ENCODE results near the gene BST2. TPM values are rescaled to one million over a fixed set of nuclear protein-coding genes. Genes with fewer than 3 reads are reported as not detected.

BST2 gene
- total RNA-seq, 3 donors from 2014 or later, result 9.7 to 72.6 (median 28.2) TPM

DNA sequence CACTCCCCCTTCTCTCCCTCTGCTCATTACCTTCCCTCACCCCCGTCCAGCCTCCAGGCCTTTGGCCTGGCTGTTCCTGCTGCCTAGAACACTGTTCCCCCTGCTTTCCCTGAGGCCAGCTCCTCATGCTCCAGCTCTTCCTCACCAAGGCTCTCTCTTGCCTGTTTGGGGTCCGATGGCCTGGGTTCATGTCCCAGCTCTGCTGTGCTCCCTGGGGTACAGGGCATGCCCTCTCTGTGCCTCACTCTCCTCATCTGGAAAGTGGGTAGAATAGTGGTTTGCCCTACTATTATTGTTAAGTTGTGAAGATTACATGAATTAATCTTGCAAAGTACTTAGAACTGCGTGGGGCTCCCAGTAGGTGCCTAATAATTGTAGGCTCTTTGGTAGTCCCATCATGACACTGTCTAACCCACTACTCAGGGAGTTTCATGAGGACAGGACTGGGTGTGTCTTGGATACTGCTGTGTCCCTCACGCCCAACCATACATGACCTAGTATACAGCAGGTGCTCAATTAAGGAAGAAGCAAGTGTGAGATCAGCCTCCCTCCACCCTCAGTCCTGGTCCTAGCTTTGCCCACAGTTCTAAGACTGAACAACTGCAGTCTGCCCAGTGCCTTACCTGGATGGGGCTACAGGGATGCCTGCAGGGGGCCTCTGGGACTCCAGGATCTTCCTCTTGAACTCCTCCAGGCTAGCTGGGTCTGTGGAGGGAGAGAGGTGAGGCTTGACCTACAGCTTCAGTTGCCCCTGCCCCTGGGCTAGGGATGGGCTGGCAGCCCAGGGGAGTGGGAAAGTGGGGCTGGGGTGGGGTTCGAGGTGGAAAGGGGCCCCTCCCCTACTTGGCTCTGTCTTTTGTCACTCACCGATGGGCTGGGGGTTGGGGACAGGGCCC lies 45.3 kb downstream of the BST2 start:
- ATAC-seq, result no peak
- Histone ChIP-seq H3K36me3 (ENCODE audit: low read depth) (no peaks in the 10 kb centered on the region), H3K9me3 (no peaks in the 10 kb centered on the region), H3K4me3 (no peak overlapping the region), H3K4me1 (ENCODE audit: low read depth) (no peaks in the 10 kb centered on the region)
- intact Hi-C loops (cut with DNase I, micrococcal nuclease), result no loop called here
- TF ChIP-seq, protein P1, sequence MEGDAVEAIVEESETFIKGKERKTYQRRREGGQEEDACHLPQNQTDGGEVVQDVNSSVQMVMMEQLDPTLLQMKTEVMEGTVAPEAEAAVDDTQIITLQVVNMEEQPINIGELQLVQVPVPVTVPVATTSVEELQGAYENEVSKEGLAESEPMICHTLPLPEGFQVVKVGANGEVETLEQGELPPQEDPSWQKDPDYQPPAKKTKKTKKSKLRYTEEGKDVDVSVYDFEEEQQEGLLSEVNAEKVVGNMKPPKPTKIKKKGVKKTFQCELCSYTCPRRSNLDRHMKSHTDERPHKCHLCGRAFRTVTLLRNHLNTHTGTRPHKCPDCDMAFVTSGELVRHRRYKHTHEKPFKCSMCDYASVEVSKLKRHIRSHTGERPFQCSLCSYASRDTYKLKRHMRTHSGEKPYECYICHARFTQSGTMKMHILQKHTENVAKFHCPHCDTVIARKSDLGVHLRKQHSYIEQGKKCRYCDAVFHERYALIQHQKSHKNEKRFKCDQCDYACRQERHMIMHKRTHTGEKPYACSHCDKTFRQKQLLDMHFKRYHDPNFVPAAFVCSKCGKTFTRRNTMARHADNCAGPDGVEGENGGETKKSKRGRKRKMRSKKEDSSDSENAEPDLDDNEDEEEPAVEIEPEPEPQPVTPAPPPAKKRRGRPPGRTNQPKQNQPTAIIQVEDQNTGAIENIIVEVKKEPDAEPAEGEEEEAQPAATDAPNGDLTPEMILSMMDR (IDR thresholded peaks at IDR 0.05), result no peak
- DNase-seq, result no peak

DNA sequence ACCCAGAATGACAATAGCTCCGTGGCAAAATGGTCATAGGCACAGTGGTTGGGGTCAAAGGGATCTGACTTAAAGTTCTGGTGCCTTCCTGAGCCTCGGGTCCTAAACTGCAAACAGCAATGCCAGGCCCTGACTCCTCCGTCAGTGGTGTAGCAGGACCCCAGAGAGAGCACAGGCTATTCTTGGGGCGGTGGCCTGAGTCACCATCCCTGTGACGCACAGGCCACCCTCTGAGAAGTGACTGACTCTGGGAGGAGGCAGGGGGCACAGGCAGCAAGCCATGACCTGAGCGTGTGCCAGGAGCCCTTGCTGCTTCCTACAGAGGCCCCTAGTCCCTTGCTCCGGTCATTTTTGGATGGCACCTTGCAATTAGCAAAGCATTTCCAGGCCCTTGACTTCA lies 47.0 kb downstream of the BST2 start:
- intact Hi-C loops (cut with DNase I, micrococcal nuclease), result no loop called here
- Histone ChIP-seq H3K4me3 (no peak overlapping the region), H3K36me3 (ENCODE audit: low read depth) (no peaks in the 10 kb centered on the region), H3K4me1 (ENCODE audit: low read depth) (no peaks in the 10 kb centered on the region), H3K9me3 (no peaks in the 10 kb centered on the region)
- ATAC-seq, result no peak
- TF ChIP-seq, protein P1 (IDR thresholded peaks at IDR 0.05), result no peak
- no peak for DNase-seq

DNA sequence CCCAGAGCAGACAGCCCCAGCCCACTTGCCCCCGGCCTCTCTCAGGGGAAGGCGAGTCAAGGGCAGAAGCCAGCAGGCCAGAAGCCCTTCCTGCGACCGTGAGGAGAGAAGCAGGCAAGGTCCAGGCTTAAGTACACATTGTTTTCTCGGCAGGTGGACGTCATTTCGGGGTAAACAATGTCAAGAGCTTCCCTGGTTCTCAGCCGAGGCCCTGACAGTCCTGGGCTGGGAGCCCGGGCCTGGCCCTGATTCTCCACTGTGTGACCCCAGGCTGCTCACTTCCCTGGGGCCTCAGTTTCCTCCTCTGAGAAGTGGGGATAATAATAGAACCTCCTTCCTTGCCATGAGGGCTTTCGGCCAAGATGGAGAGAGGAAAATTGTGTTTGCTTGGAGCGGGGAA lies 47.7 kb downstream of the BST2 start:
- H3K4me3 ChIP-seq, result no peak overlapping the region
- ATAC-seq (no peak), DNase-seq (no peak)
- no peaks in the 10 kb centered on the region for H3K9me3 ChIP-seq
- H3K36me3 ChIP-seq (ENCODE audit: low read depth), result no peaks in the 10 kb centered on the region
- TF ChIP-seq, protein P1 (IDR thresholded peaks at IDR 0.05), result no peak
- intact Hi-C loops (cut with DNase I, micrococcal nuclease), result no loop called here
- H3K4me1 ChIP-seq (ENCODE audit: low read depth), result no peaks in the 10 kb centered on the region

DNA sequence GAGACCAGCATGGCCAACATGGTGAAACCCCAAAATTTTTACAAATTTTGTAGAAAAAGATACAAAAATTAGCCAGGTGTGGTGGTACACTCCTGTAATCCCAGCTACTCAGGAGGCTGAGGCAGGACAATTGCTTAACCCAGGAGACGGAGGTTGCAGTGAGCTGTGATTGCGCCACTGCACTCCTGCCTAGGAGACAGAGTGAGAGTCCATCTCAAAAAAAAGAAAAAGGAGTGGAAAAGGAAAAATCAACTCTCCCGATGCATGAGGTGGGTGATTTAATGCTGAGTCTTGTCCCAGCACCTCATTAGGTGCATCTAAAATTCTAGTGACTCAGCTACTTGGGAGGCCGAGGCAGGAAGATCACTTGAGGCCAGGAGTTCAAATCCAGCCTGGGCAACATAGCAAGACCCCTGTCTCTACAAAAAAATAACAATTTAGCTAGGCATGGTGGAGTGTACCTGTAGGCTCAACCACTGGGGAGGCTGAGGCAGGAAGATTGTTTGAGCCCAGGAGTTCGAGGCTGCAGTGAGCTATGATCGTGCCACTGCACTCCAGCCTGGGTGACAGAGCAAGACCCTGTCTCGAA lies 48.3 kb downstream of the BST2 start:
- Histone ChIP-seq H3K9me3 (no peaks in the 10 kb centered on the region), H3K4me3 (no peak overlapping the region), H3K36me3 (ENCODE audit: low read depth) (no peaks in the 10 kb centered on the region), H3K4me1 (ENCODE audit: low read depth) (no peaks in the 10 kb centered on the region)
- ATAC-seq (no peak), DNase-seq (no peak)
- TF ChIP-seq, protein P1 (IDR thresholded peaks at IDR 0.05), result no peak
- intact Hi-C loops (cut with DNase I, micrococcal nuclease), result no loop called here

DNA sequence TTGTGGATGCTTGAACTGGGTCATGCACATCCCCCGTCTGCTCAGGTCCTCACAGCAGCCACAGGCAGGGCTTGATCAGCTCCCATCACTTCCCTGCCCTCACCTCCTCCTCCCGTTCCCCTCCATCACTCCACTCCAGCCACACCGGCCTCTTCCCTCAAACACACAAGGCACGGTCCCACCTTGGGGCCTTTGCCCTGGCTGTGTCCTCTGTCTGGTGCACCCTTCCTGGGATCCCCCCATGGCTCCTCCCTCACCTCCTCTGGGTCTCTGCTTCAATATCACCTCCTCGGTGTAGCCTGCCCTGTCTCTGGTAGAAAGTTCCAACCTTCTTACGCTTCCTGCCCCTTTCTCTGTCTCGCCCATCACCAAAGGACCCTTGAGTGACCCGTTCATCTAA lies 52.0 kb downstream of the BST2 start:
- ATAC-seq (no peak), DNase-seq (no peak)
- no peaks in the 10 kb centered on the region for H3K9me3 ChIP-seq
- no peaks in the 10 kb centered on the region for H3K36me3 ChIP-seq (ENCODE audit: low read depth)
- H3K4me3 ChIP-seq, result no peak overlapping the region
- intact Hi-C loops (cut with DNase I, micrococcal nuclease), result no loop called here
- no peaks in the 10 kb centered on the region for H3K4me1 ChIP-seq (ENCODE audit: low read depth)
- TF ChIP-seq, protein P1 (IDR thresholded peaks at IDR 0.05), result no peak

Other genes starting within 250 kb of the BST2 start
- gene USE1, start 190.3 kb downstream of the BST2 start, total RNA-seq, result 10 to 100 TPM; 17.4 to 31.2 (median 28.0) TPM
- gene OCEL1, start 179.4 kb downstream of the BST2 start, total RNA-seq, result 100 to 1,000 TPM in 1 of 3 donors, 10 to 100 TPM in 2; 38.1 to 105 (median 58.4) TPM
- 100 to 1,000 TPM; 103 to 157 (median 140) TPM for gene NR2F6, start 159.7 kb downstream of the BST2 start, total RNA-seq
- 1 to 10 TPM in 2 of 3 donors, under 1 TPM in 1; 0.52 to 2.6 (median 2.2) TPM for gene USHBP1, start 140.9 kb downstream of the BST2 start, total RNA-seq
- 10 to 100 TPM; 64.6 to 80.3 (median 76.2) TPM for gene BABAM1, start 138.2 kb downstream of the BST2 start, total RNA-seq
- gene ANKLE1, start 123.7 kb downstream of the BST2 start, total RNA-seq, result 1 to 10 TPM in 1 of 3 donors, under 1 TPM in 2; 0.23 to 1.9 (median 0.80) TPM
- 10 to 100 TPM in 1 of 3 donors, 1 to 10 TPM in 2; 3.0 to 18.0 (median 4.5) TPM for gene ABHD8, start 102.2 kb downstream of the BST2 start, total RNA-seq
- 100 to 1,000 TPM; 124 to 148 (median 145) TPM for gene MRPL34, start 99.8 kb downstream of the BST2 start, total RNA-seq
- 10 to 100 TPM; 38.3 to 51.4 (median 48.3) TPM for gene DDA1, start 96.1 kb downstream of the BST2 start, total RNA-seq
- 1 to 10 TPM; 7.1 to 9.4 (median 8.6) TPM for gene ANO8, start 70.8 kb downstream of the BST2 start, total RNA-seq
- gene GTPBP3, start 68.1 kb downstream of the BST2 start, total RNA-seq, result 10 to 100 TPM; 16.1 to 24.3 (median 16.8) TPM
- gene PLVAP, start 28.3 kb downstream of the BST2 start, total RNA-seq, result 10 to 100 TPM; 22.2 to 42.2 (median 32.8) TPM
- under 1 TPM in 2 of 3 donors, not detected in 1; 0.53 to 0.54 TPM for gene CCDC194, start 11.4 kb downstream of the BST2 start, total RNA-seq
- gene MVB12A, start 14.4 kb upstream of the BST2 start, total RNA-seq, result 10 to 100 TPM; 42.7 to 53.3 (median 52.1) TPM
- under 1 TPM in 2 of 3 donors, not detected in 1; 0.34 to 0.51 TPM for gene TMEM221, start 43.0 kb upstream of the BST2 start, total RNA-seq
- gene NXNL1, start 55.3 kb upstream of the BST2 start, total RNA-seq, result not detected
- 10 to 100 TPM in 1 of 3 donors, 1 to 10 TPM in 2; 5.7 to 17.2 (median 6.2) TPM for gene SLC27A1, start 64.9 kb upstream of the BST2 start, total RNA-seq
- 100 to 1,000 TPM in 1 of 3 donors, 10 to 100 TPM in 2; 62.3 to 103 (median 77.7) TPM for gene PGLS, start 106.0 kb upstream of the BST2 start, total RNA-seq
- 10 to 100 TPM; 50.1 to 71.0 (median 50.8) TPM for gene COLGALT1, start 150.0 kb upstream of the BST2 start, total RNA-seq